Ovary (tissue), 3 donors: ENCODE results near the gene HIVEP3.

Source experiments
- POLR2A ChIP-seq: fragments of 450-650 bp; IDR thresholded peaks from one replicate; pipeline ENCODE4 v1.6.1; 2017; ENCODE audit warnings: antibody characterized with exemption, mild to moderate bottlenecking, moderate library complexity
- TF ChIP-seq, protein P1 (sequence below), 3 donors: fragments of 450-650 bp in 2 of 3; fragments of 200-600 bp in 1 of 3; IDR thresholded peaks; one replicate each; pipeline versions ENCODE4 v1.5.1 to v1.8.0; 2016 to 2022; ENCODE audit warnings: antibody characterized with exemption in 3 of 3, mild to moderate bottlenecking in 1 of 3
- donor health status: DM: no; HTN: no; CAD: no.

DNA sequence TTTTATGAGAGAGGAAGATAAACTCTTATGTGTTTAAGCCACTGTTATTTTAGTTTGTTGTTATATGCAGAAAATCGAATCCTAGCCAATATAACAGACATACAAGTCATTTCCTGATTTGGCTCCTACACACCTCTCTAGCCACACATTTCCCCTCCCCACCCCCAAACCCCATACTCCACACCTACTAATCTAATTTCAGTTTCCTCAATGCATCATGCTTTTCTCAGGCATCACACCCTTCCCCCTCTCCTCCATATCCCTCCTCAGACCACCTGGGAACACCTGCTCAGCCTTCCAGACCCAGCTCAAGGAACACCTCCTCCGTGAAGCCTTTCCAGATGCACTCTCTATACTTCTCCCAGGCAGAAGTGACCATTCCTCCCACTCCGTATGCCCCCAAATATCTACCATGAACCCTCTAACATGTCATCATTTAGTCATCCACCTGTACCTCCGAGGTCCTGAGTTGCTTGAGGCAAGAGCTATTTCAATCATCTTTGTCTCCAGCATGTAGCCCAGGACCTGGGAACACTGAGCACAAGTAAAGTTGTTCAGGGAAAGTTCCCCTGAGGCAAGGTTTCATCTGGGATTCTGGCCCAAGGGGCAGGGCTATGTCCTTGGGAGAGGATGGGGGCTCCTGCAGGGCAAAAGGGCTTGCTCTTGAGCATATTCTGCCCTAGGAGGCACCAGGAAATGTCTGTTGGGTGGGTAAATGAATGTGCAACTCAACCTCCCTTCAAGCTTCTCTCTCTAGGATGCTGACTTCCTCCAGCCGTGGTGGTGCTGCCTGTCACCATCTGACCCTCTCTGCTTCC is 126.8 kb downstream of the HIVEP3 start:
- TF ChIP-seq, protein P1, sequence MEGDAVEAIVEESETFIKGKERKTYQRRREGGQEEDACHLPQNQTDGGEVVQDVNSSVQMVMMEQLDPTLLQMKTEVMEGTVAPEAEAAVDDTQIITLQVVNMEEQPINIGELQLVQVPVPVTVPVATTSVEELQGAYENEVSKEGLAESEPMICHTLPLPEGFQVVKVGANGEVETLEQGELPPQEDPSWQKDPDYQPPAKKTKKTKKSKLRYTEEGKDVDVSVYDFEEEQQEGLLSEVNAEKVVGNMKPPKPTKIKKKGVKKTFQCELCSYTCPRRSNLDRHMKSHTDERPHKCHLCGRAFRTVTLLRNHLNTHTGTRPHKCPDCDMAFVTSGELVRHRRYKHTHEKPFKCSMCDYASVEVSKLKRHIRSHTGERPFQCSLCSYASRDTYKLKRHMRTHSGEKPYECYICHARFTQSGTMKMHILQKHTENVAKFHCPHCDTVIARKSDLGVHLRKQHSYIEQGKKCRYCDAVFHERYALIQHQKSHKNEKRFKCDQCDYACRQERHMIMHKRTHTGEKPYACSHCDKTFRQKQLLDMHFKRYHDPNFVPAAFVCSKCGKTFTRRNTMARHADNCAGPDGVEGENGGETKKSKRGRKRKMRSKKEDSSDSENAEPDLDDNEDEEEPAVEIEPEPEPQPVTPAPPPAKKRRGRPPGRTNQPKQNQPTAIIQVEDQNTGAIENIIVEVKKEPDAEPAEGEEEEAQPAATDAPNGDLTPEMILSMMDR (IDR thresholded peaks at IDR 0.05) = no peak
- TF ChIP-seq POLR2A = no peak
